NCI-H748 treated with DMSO at 0.1 percent for 48 hours (cell line): ENCODE measurements around the gene MYH9.

ENCODE experiments used
- DNase-seq: peaks from one replicate; lab custom pipeline; 2025; lab: John Stamatoyannopoulos, UW

Gene MYH9

GRCh38 chr22:36367479-36367878 lies 20.3 kb downstream of the MYH9 start:
- no peak for DNase-seq

DNA sequence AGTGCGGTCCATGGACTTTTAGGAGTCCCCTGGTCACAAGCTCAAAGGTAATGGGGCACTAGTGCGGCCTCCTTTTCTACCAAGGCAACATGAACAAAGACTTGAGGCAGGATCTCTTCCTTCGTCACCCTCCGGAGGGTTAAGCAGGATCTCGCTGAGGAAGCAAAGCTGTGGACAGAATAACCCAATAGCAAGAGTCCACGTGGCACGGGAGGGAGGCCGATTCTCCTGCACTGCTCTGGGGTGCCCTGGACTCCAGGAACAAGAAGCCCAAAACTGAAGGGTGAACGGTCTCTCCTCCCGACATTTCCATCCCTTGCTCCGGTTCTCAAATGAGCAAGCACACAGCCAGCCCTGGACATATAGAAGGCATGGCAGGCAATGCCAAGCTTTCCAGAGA lies 20.7 kb downstream of the MYH9 start:
- no peak for DNase-seq

- no peak for DNase-seq
These were observed 21.5 kb downstream of the MYH9 start for GRCh38 chr22:36366291-36366708.

- no peak for DNase-seq
These were observed 22.8 kb downstream of the MYH9 start for GRCh38 chr22:36365020-36365411.

DNA sequence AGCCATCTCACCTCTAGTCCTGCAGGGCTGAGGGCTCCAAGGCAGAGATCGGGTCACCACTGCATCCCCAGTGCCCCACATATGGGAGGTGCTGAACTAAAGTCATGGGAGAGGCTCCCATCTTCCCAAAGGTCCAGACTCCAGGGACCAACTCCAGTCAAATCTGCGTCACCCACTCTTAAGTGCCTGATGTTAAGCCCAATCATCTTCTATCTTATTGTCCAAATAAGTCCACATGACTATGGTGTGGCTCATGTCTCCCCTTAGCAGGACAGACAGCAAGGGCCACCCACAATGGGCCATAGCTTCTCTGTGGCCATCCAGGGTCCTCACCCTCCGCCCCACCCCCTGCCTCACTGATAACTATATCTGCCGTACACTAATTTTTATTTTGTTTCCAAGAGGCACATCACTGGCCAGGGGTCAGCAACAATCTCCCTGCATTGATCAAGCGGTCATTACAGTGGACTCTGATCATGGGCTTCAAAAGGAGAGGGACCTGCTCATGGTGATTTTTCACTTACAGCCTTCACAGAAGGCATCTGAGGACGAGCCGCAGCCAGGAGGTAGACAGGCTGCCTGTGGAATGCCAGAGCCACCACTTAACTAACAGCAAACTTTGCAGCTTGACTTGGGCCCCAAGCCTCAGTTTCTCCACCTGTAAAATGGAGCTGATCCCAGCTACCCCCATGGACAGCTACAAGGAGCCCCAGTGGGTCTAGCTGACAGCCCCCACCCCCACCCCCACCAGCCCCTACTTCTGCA lies 23.3 kb downstream of the MYH9 start:
- DNase-seq, result no peak

DNA sequence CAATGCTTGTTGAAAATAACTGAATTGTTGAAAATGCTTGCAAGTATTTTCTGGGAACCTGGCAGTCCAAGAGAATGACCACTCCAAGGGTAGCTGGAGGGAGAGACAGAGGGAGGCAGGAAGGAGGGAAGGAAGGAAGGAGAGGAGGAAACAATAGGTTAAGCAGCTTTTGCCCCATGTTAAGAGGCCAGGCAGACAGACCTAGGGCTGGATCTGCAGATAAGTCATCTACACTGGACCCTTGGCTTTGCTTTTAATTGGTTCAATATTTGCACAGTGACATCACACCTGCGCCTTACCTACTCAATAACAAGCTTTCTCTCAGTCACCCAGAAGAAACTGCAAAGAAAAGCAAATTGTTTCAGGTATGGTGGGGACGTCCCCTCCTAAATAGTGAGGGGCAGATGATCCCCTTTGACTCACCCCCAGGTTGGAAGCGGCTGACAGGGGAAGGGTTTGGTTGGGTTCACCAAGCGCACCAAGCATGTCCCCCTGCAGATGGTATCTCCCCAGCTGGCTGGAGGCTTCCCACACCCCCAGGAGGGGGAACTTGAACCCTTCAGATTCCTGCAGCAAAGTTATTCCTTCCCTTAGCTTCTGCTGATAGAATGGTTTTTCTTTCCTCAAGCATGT lies 24.3 kb downstream of the MYH9 start:
- no peak for DNase-seq

DNA sequence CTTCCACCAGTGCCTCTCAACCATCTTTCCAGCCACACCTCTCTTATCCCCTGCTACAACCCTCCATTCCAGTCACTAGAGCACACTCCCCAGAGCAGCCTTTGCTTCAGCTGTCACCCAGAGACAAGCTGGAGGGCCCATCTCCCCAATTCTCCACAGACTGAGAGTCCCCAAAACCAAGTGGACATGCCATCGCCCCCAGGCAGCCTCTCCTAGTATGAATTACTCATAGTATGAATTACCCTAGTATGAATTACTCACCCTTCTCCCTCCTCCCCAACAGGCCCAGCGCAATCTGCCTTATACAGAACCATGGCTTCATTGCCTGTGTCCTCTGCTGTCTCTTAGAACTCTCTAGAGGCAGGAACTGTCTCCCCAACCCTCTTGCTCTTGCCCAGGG lies 24.8 kb downstream of the MYH9 start:
- no peak for DNase-seq

- DNase-seq, result no peak
These were observed 25.7 kb downstream of the MYH9 start for GRCh38 chr22:36362075-36362474.

DNA sequence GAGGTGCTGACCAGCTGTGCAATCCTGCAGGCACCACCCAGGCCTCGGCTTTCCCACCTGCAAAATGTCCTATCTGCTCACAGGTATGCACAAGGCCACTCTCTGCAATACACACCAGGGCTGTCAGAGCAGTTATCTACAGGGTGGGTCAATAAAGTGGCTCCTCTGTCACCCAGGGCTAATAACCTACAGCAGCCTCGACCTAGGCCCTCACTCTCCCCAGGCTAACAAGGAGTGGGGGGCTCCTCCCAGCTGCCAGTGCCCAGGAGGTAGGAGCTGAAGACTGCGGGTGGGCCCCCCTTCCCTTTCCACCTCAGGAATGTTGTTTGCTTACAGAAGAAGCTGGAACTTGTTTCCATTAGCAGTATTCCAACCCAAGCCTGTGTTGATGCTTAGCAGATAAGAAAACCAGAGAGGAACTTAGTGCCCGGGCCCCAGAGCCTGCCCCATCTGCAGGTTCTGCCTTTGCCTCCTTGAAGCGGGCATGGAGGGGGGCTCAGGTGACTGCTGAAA lies 26.8 kb downstream of the MYH9 start:
- DNase-seq, result no peak

DNA sequence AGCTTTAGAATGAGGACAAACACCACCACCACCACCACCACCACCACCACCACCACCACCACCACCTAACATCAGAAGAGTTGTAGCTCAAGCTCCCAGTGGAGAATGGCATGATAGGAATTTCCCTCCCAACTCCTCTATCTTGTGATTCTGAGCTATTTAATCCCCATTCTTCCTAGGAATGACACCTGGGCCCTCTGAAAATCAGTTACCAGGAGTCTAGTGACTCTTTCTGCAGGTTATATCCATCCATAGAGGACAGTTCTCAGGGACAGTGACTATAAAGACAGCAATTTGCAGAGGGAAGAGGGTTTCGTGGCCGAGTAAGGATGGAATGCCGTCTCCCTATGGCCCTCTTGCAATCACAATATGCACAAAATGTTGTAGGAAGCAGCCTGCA lies 27.8 kb downstream of the MYH9 start:
- DNase-seq, result no peak

- DNase-seq, result no peak
These were observed 28.2 kb downstream of the MYH9 start for GRCh38 chr22:36359470-36359996.

- no peak for DNase-seq
These were observed 29.0 kb downstream of the MYH9 start for GRCh38 chr22:36358533-36359469.

- DNase-seq, result no peak
These were observed 30.8 kb downstream of the MYH9 start for GRCh38 chr22:36356708-36357624.

- no peak for DNase-seq
These were observed 31.9 kb downstream of the MYH9 start for GRCh38 chr22:36355894-36356293.

DNA sequence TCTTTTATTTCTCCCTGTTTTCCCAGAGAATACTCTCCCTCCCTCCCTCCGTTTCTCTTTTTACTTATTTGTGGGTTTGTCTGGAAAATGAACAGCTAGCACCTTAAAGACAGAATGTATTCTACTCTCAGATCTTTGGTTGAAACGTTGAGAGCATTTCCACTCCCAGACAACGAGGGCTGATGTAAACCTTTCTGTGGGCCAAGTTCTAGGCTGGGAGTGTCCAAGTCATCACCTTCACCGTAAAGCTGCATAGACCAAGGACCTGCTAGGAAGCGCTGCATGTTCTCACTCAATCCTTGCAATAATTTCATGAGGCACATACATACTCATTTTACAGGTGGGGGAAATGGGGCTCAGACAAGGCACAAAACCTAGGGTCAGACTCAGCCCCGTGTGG lies 32.4 kb downstream of the MYH9 start:
- no peak for DNase-seq

DNA sequence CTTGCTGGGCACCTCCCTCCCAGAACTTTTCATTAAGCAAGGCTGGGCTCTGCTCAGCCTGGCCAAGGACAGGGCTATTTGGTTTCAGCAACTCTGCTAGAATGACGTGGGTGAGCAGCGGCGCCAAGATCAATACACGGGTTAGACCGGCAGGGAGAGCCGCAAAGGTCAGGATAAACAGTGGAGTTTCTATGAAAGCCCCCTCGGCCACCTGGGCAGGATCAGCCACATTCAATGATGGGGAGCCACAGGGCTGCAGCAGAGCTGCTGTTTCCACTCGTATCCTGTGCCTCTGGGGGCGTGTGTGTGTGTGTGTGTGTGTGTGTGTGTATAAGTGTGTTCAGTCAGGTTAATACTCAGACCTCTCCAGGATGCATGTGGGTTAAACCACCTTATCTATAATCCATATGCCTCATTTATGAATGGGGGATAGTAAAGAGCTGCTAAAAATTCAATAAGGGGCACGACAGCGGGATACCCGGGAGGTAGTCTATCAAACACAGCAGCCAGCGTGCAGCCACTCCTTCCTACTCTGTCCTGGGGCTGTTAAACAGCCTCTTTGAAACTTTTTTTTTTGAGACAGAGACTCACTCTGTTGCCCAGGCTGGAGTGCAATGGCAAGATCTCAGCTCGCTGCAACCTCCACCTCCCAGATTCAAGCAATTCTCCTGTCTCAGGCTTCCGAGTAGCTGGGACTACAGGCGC lies 34.8 kb downstream of the MYH9 start:
- DNase-seq, result no peak

GRCh38 chr22:36351921-36352802 lies 35.6 kb downstream of the MYH9 start:
- no peak for DNase-seq

DNA sequence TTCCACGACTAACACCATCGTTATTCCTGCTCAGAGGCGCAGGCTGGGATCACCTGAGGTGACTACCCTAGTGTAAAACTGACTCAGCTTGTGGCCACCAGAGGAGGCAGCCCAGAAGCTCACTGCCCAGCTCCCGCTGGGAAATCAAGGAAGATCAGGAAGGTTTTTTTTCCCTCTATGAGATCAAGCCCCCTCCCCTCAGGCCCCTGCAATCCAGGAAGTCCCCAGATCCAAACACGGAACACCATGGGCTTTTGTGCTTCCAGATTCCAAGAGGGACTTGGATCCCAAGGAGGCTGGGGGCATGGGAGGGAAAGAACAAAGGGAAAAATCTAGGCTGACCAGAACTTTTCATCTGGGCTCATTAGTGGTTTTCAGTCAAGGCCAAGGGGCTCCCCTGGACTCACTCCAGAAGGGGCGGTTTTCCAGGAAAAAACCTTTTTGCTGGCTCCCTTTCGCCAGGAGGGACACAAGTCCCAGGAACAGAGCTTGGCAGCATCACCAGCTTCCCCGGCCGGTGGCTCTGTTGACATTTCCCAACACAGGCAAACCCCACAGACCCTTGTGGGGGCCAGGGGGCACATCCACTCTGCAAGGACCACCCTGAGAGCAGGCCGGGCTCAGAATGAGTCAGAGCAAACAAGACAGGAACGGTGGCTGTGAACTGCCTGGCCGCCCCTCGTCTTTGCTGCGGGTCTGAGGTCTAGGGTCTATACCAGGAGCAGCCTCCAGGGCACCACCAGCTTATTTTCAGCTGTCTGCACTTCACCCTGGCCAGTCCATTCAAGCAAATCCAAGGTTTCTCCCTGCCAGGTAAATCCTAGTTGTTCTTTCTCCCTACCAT lies 36.8 kb downstream of the MYH9 start:
- DNase-seq, result no peak

- DNase-seq, result no peak
These were observed 38.0 kb downstream of the MYH9 start for GRCh38 chr22:36349726-36350125.
